ENCODE data around the gene ZNF701. TPM values are rescaled to one million over a fixed set of nuclear protein-coding genes. Genes with fewer than 3 reads are reported as not detected.
A peak's percentile ranks its signal among the peaks of the same experiment; 100 is the strongest.
"Not testable (repeated sequence)": the region's sequence is repeated elsewhere in the genome, so short reads cannot be mapped to it uniquely, and the experiment has no call there.

The ZNF701 gene
- total RNA-seq, 1 experiment from 2014 or later, result 14.7 TPM

DNA sequence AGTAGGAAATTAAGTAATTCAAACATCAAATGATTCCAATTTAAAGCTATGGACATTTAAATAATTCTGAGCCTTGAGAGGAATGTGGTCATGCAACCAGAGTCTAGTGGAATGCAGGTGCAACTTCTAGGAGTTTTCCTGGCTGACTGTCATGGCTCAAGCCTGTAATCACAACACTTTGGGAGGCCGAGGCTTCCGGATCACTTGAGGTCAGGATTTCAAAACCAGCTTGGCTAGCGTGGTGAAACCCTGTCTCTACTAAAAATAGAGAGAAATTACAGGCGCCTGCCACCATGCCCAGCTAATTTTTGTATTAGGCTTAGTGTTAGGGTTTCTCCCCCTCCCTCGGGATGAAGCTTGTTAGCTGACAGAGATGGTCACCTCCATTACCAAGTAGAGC lies 36.2 kb upstream of the ZNF701 start:
- BruUV-seq (replicated peaks), result no TSS peak
- POLR2A ChIA-PET (ENCODE audit: low non-redundant PET), result no interaction called here
- CTCF ChIA-PET, result no interaction called here

DNA sequence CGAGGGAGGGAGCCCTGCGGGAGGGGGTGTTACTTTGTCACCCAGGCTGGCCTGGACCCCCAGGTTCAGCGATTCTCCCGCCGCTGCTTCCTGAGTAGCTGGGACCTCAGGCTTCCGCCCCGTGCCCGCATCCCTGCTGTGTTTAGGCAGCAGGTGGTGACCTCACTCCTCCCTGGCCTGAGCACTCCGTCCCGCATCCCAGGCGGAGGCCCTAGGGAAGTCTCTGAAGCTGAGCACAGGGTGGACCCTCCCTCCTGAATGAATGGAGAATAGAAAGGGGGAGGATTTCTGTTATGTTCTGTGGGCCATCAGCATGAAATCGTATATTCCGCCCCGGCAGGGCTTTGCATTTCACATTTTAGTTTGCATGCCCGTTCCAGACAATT lies 34.7 kb upstream of the ZNF701 start:
- DNase-seq (ENCODE audit: low spot score); H3K36me3 ChIP-seq (ENCODE audit: insufficient read depth, low read length, poor library complexity, severe bottlenecking); H3K27me3 ChIP-seq (replicated peaks; ENCODE audit: insufficient read depth, low read depth, low read length, poor library complexity); BruUV-seq (replicated peaks); intact Hi-C loops (cut with micrococcal nuclease; ENCODE audit: unreplicated experiment); CTCF ChIA-PET; H3K4me1 ChIP-seq (ENCODE audit: insufficient read depth, low read length, poor library complexity, severe bottlenecking); H3K9me3 ChIP-seq (ENCODE audit: low read depth, low read length, poor library complexity, severe bottlenecking); H3K27ac ChIP-seq (ENCODE audit: low read depth, low read length, poor library complexity, severe bottlenecking); POLR2A ChIA-PET (ENCODE audit: low non-redundant PET): not testable (repeated sequence)
- peak overlapping the region; percentile 49 for H3K4me3 ChIP-seq (ENCODE audit: low read depth, low read length, poor library complexity, severe bottlenecking)

More for the DNA sequence above, 36.2 kb upstream of the ZNF701 start:
- DNase-seq (ENCODE audit: low spot score), result no peak
- H3K4me1 ChIP-seq (ENCODE audit: insufficient read depth, low read length, poor library complexity, severe bottlenecking), result no peaks in the 10 kb centered on the region
- no peak overlapping the region for H3K27ac ChIP-seq (ENCODE audit: low read depth, low read length, poor library complexity, severe bottlenecking)
- no peaks in the 10 kb centered on the region for H3K36me3 ChIP-seq (ENCODE audit: insufficient read depth, low read length, poor library complexity, severe bottlenecking)
- TF ChIP-seq, protein P1, sequence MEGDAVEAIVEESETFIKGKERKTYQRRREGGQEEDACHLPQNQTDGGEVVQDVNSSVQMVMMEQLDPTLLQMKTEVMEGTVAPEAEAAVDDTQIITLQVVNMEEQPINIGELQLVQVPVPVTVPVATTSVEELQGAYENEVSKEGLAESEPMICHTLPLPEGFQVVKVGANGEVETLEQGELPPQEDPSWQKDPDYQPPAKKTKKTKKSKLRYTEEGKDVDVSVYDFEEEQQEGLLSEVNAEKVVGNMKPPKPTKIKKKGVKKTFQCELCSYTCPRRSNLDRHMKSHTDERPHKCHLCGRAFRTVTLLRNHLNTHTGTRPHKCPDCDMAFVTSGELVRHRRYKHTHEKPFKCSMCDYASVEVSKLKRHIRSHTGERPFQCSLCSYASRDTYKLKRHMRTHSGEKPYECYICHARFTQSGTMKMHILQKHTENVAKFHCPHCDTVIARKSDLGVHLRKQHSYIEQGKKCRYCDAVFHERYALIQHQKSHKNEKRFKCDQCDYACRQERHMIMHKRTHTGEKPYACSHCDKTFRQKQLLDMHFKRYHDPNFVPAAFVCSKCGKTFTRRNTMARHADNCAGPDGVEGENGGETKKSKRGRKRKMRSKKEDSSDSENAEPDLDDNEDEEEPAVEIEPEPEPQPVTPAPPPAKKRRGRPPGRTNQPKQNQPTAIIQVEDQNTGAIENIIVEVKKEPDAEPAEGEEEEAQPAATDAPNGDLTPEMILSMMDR (conservative IDR thresholded peaks at IDR 0.05; ENCODE audit: low read depth, low read length), result no peak
- TF ChIP-seq EZH2 (IDR thresholded peaks at IDR 0.05; ENCODE audit: borderline replicate concordance, low read depth, low read length, poor library complexity, severe bottlenecking), result no peak
- no peak overlapping the region for H3K4me3 ChIP-seq (ENCODE audit: low read depth, low read length, poor library complexity, severe bottlenecking)
- H3K27me3 ChIP-seq (replicated peaks; ENCODE audit: insufficient read depth, low read depth, low read length, poor library complexity), result no peaks in the 10 kb centered on the region
- H3K9me3 ChIP-seq (ENCODE audit: low read depth, low read length, poor library complexity, severe bottlenecking), result no peaks in the 10 kb centered on the region
- intact Hi-C loops (cut with micrococcal nuclease; ENCODE audit: unreplicated experiment), result no loop called here

DNA sequence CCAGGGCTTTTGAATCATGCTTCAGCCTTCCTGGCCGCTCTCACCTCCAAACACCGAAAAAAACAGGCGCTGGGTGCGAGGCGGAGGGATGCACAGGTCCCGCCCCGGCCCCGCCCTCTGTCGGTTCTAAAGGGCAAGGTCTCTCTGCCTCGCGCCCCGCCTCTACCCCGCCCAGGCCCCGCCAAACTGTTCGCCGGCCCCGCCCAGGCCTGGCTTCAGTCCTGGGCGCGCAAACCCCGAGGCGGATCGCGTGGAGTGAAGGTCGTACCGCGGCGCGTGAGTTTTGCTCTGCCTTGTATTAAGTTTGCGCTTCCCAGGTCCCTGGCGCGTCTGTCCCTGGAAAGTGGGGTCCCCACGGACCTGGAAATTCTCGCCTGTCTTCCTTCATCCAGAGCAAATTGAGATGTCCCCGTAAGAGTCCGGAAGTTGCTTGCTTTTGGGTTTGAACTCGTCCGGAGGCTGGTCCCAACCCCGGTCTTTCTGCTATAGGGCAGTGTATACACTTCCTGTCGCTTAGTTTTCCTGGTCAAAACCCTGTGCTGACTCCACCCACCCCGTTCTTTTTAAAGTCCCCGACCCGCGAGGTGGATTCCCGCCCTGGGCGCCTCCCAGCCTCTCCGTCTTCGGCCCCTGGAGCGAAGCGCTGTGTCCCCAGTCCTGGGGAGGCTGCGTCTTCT lies 34.2 kb upstream of the ZNF701 start:
- TF ChIP-seq, protein P1 (conservative IDR thresholded peaks at IDR 0.05; ENCODE audit: low read depth, low read length), result no peak
- TF ChIP-seq EZH2 (IDR thresholded peaks at IDR 0.05; ENCODE audit: borderline replicate concordance, low read depth, low read length, poor library complexity, severe bottlenecking), result no peak
- intact Hi-C loops (cut with micrococcal nuclease; ENCODE audit: unreplicated experiment), result no loop called here
- H3K27ac ChIP-seq (ENCODE audit: low read depth, low read length, poor library complexity, severe bottlenecking), result peak overlapping the region; percentile 45
- DNase-seq (ENCODE audit: low spot score), result peak; percentile 91
- H3K36me3 ChIP-seq (ENCODE audit: insufficient read depth, low read length, poor library complexity, severe bottlenecking), result no peaks in the 10 kb centered on the region
- ChIA-PET CTCF (no interaction called here), POLR2A (ENCODE audit: low non-redundant PET) (no interaction called here)
- peak overlapping the region; percentile 49 for H3K4me3 ChIP-seq (ENCODE audit: low read depth, low read length, poor library complexity, severe bottlenecking)
- BruUV-seq (replicated peaks), result no TSS peak
- no peaks in the 10 kb centered on the region for H3K4me1 ChIP-seq (ENCODE audit: insufficient read depth, low read length, poor library complexity, severe bottlenecking)
- no peaks in the 10 kb centered on the region for H3K9me3 ChIP-seq (ENCODE audit: low read depth, low read length, poor library complexity, severe bottlenecking)
- H3K27me3 ChIP-seq (replicated peaks; ENCODE audit: insufficient read depth, low read depth, low read length, poor library complexity), result no peaks in the 10 kb centered on the region

DNA sequence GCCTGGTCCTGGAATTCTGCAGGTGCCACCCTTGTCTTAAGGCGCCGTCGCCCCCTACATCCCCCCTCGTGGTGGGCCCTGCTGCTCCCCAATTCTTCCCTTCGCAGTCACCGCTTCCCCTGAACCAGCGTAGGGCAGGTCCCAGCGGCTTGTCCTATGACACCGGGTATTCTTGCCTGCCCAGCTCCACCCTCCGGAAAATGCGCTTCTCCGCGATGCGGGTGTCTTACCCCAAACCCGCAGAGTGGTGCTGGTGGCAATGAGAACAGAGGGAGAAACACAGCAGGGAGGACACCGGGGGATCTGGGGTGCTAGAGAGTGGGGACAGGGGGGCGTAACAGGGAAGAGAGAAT lies 33.7 kb upstream of the ZNF701 start:
- no peak for TF ChIP-seq EZH2 (IDR thresholded peaks at IDR 0.05; ENCODE audit: borderline replicate concordance, low read depth, low read length, poor library complexity, severe bottlenecking)
- TF ChIP-seq, protein P1 (conservative IDR thresholded peaks at IDR 0.05; ENCODE audit: low read depth, low read length), result no peak
- peak overlapping the region; percentile 49 for H3K4me3 ChIP-seq (ENCODE audit: low read depth, low read length, poor library complexity, severe bottlenecking)
- POLR2A ChIA-PET (ENCODE audit: low non-redundant PET), result no interaction called here
- no peaks in the 10 kb centered on the region for H3K4me1 ChIP-seq (ENCODE audit: insufficient read depth, low read length, poor library complexity, severe bottlenecking)
- H3K36me3 ChIP-seq (ENCODE audit: insufficient read depth, low read length, poor library complexity, severe bottlenecking), result no peaks in the 10 kb centered on the region
- DNase-seq (ENCODE audit: low spot score), result peak; percentile 14
- no peaks in the 10 kb centered on the region for H3K9me3 ChIP-seq (ENCODE audit: low read depth, low read length, poor library complexity, severe bottlenecking)
- no TSS peak for BruUV-seq (replicated peaks)
- no peaks in the 10 kb centered on the region for H3K27me3 ChIP-seq (replicated peaks; ENCODE audit: insufficient read depth, low read depth, low read length, poor library complexity)
- intact Hi-C loops (cut with micrococcal nuclease; ENCODE audit: unreplicated experiment), result no loop called here
- CTCF ChIA-PET, result no interaction called here
- H3K27ac ChIP-seq (ENCODE audit: low read depth, low read length, poor library complexity, severe bottlenecking), result no peak overlapping the region

DNA sequence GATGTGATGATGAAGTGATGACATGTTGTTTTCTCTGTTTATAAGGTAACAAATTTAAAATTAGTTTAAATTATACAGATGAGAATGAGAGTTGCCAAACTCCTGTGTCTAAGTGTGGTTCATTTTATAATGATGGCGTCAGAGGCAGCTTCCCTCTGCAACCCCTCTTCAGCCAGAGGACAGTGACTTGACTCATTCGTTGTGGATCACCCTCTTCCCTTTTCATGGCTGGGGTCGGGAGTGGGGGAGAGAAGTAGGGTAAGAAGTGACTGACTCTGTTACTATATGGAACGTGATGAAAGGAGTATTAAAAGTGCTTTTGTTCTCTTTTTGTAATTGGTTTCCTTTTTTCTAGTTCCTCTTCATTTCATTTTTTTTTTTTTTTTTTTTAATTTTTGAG lies 31.3 kb upstream of the ZNF701 start:
- H3K4me1 ChIP-seq (ENCODE audit: insufficient read depth, low read length, poor library complexity, severe bottlenecking); intact Hi-C loops (cut with micrococcal nuclease; ENCODE audit: unreplicated experiment); DNase-seq (ENCODE audit: low spot score); H3K4me3 ChIP-seq (ENCODE audit: low read depth, low read length, poor library complexity, severe bottlenecking); H3K9me3 ChIP-seq (ENCODE audit: low read depth, low read length, poor library complexity, severe bottlenecking); BruUV-seq (replicated peaks); CTCF ChIA-PET; H3K36me3 ChIP-seq (ENCODE audit: insufficient read depth, low read length, poor library complexity, severe bottlenecking); H3K27ac ChIP-seq (ENCODE audit: low read depth, low read length, poor library complexity, severe bottlenecking); H3K27me3 ChIP-seq (replicated peaks; ENCODE audit: insufficient read depth, low read depth, low read length, poor library complexity); POLR2A ChIA-PET (ENCODE audit: low non-redundant PET): not testable (repeated sequence)

All from A673 (cell line).